GM21515 (cell line): ENCODE results near the gene MEIOB.
"Not testable (repeated sequence)": the region's sequence is repeated elsewhere in the genome, so short reads cannot be mapped to it uniquely, and the experiment has no call there.

Experiments used
- ATAC-seq: cut with Tn5 transposase; IDR thresholded peaks from one replicate; pipeline ENCODE4 v1.9.1; 2021; ENCODE audit not compliant: unreplicated experiment

Gene MEIOB, protein sequence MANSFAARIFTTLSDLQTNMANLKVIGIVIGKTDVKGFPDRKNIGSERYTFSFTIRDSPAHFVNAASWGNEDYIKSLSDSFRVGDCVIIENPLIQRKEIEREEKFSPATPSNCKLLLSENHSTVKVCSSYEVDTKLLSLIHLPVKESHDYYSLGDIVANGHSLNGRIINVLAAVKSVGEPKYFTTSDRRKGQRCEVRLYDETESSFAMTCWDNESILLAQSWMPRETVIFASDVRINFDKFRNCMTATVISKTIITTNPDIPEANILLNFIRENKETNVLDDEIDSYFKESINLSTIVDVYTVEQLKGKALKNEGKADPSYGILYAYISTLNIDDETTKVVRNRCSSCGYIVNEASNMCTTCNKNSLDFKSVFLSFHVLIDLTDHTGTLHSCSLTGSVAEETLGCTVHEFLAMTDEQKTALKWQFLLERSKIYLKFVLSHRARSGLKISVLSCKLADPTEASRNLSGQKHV

DNA sequence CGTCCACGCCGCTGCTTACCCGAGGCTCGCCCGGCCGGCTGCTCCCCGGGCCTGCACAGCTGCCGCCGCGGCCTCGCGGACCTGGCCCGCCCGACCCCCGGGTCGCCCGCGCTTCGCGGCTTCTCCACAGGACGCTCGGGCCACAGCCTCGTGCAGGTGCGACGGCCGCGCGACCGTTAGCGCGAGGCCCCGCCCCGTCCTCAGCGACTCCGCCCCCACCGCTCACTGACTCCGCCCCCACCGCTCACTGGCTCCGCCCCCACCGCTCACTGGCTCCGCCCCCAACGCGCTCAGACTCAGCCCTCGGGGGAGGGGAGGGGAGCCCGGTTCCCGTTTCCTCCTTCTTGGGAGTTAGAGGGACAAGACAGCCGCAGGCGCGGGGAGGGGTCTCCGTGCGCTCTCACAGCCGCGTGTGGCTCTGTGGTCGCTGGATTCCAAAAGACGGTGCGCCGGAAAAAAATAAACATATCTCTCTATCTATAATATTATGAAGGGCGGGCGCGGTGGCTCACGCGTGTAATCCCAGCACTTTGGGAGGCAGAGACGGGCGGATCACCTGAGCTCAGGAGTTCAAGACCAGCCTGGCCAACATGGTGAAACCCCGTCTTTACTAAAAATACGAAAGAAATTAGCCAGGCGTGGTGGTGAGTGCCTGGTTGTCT lies at the start of gene MEIOB:
Gene MEIOB, minus strand, starts transcription at position 191 of the 662 bp plus-strand sequence. CDS start 3,989 bp downstream, outside the sequence.
- no peak for ATAC-seq

DNA sequence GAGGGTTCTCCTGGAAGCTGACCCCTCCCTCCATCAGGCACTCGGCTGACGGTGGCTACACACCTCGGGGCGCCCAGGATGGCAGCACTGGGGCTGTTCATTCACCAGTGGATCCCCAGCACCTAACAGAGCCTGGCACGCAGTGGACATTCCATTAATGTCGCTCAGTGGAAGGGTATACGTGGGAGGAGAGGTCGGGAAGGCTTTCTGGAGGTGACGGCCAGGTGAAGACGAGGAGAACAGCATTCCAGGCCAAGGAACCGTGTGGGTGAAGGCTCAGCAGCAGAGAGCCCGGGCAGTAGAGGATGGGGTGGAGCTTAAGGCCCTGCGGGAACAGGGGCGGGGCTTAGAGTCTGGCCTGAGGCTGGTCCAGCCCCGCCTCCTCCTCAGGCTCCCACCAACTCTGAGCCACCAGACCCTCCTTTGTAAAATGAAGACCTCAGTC lies 48.8 kb upstream of the MEIOB start:
- ATAC-seq: no peak

DNA sequence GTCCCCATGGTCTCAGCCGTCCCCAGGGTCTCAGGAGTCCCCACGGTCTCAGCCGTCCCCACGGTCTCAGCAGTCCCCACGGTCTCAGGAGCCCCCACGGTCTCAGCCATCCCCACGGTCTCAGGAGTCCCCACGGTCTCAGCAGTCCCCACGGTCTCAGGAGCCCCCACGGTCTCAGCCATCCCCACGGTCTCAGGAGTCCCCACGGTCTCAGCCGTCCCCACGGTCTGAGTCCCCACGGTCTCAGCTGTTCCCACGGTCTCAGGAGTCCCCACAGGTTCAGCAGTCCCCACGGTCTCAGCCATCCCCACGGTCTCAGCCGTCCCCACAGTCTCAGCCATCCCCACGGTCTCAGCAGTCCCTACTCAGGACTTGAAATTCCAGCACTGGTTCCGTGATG lies 48.2 kb upstream of the MEIOB start:
- not testable (repeated sequence) for ATAC-seq

DNA sequence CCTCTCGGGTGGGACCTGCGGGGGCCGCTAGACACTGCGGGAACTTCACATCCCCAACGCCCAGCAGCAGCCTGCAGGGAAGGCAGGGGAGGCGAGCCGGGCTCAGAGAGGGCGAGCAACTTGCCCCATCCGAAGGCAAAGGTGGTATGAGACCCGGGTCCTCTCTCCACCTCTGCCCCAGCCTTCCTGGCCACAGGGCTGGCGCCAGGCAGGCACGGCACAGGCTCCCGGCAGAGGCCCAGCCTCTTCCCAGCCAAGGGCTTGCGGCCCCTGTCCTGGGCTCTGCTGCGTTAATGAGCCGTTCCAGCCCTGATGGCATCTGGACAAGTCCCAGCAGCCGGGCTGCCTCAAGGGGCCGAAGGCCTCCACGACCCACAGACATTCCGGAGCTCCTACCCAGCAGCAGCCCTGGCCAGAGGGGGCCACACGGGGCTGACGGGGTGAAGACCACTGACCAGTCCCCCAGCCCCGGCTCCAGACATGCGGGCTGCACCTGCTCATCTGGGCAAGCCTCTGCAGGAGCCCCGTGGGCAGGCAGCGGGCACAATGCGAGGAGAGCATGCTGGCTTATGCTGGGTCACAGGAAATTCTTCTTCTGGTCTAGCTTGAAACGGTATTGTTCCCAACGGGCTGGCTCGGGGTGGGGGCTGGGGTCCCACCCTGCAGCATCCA lies 47.5 kb upstream of the MEIOB start:
- no peak for ATAC-seq

- ATAC-seq: no peak
These were observed 46.7 kb upstream of the MEIOB start, which contains the start of gene HS3ST6 for GRCh38 chr16:1918351-1919326. Gene HS3ST6 (minus strand): TSS chr16:1918415. CDS start chr16:1918323, 92 bp downstream.

- ATAC-seq: no peak
These were observed 45.8 kb upstream of the MEIOB start for GRCh38 chr16:1917665-1918350.

DNA sequence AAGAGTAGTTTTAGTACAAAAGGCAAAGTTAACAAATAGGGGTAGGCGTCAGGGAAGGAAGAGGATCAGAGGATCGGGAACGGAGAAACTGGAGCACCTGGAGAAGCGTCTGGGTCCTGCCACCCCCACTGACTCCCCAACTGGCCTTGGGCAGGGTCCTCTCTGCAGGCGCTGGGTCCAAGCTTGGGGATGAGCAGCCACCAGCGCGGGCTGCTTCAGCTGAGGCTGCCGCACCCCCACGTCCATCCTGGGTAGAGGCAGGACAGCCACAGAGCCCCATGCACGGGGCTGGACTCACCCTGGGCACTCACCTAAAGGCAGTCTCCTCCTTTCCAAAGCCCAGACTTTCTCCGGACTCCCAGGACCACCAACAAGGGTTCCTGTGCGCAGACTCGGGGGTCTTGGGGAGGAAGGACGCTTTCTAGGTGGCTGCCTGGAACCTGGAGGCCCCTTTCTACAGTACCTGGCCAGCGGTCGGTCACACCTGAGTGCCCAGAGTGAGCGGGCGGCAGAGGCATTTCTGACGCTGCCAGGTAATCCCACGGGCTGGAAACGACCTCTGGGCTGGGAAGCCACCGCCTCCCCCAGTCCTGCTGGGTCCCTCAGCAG lies 45.2 kb upstream of the MEIOB start:
- ATAC-seq: no peak

DNA sequence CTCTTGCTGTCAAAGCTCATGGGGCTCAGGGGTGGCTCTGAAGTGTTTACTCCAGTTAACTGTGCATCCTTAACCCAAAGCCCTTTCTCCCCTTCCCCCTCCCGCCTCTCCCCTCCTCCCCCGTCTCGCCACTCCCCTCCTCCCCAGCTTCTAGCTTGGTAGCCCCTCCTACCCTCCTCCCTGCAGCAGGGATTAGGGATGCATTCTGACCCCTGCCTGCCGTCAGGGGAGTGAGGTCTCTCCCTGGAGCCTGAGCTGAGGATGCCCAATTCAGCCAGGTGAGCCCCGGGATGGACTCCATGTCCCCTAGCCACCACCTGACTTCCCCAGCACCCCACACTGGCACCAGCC lies 44.7 kb upstream of the MEIOB start:
- ATAC-seq: no peak

DNA sequence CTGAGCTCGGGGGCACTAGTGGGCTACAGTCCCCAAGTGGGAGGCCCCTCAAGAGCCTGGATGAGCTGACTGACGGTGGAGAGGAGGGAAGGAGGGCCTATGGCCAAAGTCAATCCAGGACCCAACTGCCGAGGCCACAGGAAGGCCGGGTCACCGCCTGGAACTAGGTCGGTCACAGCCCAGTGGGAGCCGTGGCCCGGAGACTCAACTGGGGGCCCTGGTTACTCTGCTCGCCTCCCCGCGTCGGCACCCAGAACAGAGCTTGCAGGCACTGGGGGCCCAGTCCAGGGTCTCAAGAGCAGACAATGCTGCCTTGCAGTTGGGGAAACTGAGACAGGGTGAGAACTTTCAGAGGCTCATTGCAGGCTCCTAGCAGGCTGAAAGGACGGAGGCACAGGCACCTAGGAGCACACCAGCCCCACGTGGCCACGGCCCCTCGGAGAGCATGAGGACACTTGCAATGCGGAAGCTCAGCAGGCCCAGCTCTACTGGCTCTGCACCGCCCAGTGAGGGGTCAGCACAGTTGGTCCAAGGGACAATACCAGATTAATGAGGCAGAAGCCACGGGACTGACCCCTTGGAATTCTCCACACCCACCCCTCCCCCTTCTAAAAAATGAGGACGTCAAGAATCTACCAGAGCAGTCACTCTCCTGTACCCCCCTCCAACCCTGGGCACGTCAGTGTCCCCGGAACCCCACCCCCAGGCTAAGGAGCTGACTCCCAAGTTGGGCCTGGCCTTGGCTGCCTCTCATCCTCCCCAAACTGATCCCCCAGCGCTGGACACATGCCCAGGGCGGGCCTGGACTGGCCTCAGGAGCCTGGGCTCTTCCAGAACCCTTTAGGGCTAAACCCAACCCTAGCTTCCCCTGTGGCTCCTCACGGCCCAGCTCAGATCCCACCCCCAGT lies 44.0 kb upstream of the MEIOB start:
- ATAC-seq: no peak

DNA sequence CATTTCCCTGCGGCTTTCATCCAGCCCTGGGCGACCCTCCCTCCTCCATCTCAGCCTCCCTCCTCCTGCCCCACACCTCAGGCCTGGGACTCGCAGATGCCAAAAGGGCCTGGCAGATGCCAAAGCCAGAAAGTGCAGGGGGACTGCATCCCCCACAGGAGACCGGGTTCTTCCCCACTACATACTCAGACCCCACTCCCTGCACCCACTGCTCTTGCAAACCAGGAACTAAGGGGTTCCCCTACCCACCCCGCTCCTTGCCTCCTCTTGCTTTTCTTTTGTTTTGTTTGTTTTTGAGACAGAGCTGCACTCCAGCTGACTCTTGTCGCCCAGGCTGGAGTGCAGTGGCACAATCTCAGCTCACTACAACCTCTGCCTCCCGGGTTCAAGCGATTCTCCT lies 43.0 kb upstream of the MEIOB start:
- no peak for ATAC-seq

DNA sequence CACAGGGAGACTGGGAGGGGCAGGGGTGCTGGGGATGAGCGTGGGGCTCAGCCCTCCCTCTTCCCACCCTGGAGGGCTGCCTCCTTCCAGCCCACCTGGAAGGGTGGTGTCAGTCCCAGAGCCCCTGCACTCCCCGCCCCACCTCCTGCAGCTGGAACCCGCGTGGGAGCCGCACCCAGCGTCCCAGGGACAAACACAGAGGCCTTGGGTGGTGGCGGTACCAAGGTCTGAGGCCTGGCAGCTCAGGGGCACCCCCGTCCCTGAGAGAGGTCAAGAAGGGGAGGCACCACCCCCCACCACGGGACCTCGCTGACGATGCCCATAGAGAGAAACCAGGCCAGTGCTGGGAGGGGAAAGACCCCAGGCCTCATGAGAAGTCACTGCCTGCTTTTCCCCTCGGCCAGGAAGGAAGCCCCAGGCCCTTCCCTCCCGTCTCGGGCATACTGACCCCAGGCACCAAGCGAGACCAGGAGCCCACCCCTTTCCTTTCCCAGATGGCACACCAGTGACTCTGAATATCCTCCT lies 42.2 kb upstream of the MEIOB start:
- ATAC-seq: no peak

DNA sequence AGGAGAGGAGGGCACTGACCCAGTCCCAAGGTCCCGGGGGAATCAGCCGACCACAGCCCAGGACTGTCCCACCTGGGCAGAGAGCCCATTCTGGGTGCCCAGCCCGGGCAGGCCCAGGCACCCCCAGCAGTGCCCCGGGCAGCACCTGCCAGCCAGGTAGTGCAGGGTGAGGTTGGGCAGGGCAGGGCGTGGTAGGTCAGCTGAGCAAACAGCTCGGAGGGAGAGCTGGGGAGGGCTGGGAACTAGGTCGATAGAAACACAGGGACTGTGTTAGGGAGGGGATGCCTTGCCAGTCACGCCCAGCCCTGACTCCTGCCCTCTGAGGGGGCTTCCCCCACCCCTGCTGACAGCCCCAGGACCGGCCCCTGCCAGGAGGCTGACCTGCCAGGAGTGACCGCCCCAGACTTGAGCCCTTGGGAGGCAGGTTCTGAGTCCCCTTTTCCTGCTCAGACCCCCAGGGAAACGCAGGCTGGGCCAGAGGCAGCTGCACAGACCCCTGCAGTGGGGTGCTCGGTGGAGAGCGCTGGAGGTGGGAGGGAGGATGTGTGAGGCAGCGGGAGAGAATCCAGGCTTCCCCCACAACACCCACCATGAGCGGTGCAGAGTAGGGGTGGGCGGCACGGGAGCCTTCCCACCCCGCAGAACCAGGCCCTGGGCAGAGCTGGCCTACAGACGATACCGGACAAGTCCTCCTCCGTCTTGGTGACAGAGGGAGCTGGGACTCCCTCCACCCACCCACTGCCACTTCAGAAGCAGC lies 41.5 kb upstream of the MEIOB start:
- no peak for ATAC-seq

GRCh38 chr16:1912215-1912543 lies 40.2 kb upstream of the MEIOB start:
- ATAC-seq: no peak

DNA sequence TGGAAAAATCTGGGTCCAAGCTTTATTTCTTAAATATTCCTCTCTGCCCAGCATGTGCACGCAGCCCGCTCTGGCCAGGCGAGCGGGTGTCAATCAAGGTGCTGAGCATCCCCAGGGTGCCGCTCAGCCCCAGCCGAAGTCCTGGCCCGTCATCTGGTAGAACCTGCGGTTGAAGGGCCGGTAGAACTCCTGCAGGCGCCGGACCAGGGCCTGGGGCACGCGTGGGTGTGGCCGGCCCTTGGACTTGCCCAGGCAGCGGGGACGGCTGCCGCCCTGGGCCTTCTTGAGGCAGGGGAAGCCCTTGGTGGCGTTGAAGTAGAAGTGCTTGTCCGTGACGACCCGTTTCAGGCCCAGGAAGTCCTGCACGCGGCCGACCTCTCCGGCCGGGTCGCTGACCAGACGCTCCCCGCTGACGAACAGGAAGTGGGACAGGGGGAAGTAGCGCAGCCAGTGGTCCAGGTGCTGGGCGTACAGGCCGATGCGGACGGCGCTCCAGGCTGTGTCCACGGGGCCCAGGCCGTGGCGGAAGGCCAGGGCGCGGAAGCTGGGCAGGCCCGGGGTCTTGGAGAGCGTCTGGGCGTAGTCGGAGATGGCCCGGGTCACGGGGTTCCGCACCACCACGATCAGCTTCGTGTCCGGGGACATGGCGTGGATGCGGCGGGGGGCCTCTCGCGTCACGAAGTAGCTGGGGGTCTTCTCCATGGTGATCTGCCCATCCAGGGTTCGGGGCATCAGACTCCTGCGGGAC lies 39.7 kb upstream of the MEIOB start:
- ATAC-seq: no peak

- ATAC-seq: no peak
These were observed 37.7 kb upstream of the MEIOB start for GRCh38 chr16:1909561-1910231.

GRCh38 chr16:1908983-1909382 lies 37.0 kb upstream of the MEIOB start:
- no peak for ATAC-seq
